NCI-H146 treated with DMSO at 0.1 percent for 48 hours (cell line): Measurements from ENCODE around the gene AK9.
"Not testable (repeated sequence)": the region's sequence is repeated elsewhere in the genome, so short reads cannot be mapped to it uniquely, and the experiment has no call there.

Experiments
- DNase-seq: peaks from one replicate; lab custom pipeline; 2025; ENCODE audit not compliant: unreplicated experiment; lab: John Stamatoyannopoulos, UW

AK9 gene

DNA sequence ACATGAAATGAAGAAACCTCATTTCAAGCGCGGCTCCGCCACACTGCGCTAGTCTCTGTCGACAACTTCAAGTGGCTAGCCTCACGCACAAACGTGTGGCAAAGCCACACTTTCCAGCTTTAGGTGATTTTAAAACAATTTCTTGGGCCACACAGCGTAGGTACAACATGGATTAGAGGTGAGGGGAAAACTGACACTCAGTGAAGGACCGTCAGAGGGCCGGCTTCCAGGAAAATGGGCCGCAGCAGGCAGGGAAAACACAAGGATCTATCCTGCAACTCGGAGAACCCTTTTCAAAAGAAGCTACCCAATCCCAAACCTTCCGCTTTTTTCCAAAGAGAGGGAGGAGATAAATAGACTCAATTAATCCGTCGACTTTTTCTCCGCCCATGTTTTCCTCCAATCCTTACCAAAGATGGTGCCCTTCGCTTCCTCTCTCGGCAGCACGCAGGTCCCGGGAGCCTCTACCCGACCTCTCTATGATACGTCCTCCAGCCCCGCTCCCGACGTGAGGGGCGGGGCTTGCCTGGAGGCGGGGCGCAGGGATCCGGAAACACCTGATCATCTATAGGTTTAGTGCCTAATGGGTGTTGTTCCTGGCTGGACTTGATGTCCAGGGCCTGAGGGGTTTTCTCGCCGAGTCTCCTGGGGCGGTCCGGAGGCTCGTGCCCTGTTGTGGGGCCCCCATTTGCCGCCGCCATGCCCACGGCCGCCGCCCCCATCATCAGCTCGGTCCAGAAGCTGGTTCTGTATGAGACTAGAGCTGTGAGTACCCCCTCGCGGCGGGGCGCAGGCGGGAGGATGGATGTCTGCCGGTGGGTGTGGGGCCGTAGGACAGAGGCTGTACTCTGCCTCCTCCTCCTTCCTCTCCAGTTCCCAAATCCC, at the start of gene AK9, which contains the start of gene FIG4:
Gene AK9 (minus strand): TSS at position 466 of the 885 bp plus-strand sequence. CDS start 15,457 bp downstream, outside the sequence.
Gene FIG4 (plus strand): TSS at position 560 of the 885 bp plus-strand sequence. CDS start 140 bp downstream, at position 700.
- peak; percentile 95 for DNase-seq

DNA sequence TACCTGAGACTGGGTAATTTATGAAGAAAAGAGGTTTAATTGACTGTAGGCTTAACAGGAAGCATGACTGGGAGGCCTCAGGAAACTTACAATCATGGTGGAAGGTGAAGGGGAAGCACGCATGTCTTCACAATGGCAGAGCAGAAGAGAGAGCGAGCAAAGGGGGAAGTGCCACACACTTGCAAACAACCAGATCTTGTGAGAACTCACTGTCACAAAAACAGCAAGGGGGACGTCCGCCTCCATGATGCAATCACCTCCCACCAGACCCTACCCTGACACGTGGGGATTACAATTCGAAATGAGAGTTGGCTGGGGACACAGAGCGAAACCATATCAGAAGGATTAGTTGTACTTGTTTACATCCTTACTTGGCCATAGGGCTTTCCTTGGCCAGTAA, 49.8 kb upstream of the AK9 start:
- no peak for DNase-seq

DNA sequence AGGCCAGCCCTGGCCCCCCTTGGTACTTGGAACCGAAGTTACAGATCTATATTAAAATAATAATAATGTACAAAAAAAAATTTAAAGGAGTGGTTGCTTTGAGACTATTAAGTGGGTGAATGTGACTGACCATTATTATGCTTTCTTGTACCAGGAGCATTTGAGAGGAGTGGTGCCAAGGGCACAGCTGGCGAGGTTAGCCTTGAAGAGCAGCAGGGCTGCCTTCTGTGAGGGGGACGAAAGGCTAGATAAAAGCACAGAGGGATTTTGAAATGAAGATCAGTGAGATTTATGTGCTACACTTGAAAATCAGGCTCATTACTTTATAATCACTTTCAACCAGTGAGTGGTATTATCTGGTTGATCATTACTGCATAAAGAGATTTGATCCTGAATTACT, 48.7 kb upstream of the AK9 start:
- no peak for DNase-seq

DNA sequence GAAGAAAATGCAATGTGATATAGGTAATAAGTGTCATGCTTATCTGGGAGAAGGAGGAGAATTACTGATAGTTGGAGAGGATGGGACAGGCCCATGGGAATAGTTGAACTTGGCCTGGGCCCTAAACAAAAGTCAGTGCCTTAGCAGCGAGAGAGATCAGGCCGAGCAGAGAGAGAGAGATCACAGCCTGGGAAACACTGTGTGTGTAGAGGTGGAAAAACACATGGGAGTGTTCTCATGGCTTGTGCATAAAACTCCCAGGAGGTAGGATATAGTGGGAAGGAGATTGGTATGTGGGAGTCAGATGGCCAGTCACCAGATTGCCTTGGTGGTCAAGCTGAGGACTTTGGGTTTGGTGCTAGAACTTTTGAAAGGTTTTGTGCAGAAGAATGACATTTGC, 47.7 kb upstream of the AK9 start:
- no peak for DNase-seq

DNA sequence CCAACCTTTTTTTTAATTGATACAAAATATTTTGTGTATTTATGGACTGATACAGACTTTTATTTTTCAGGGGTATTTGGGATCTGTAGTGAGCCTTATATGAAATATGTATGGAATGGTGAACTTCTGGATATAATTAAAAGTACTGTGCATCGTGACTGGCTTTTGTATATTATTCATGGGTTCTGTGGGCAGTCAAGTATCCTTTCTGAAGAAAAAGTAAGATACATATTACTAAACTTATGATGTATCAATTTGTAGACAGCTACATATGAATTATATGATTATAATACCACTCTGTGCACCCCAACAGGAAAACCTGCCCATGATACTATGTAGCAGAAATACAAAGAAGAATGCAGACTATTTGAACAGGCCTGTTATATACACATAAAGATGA, 47.3 kb upstream of the AK9 start:
- no peak for DNase-seq

DNA sequence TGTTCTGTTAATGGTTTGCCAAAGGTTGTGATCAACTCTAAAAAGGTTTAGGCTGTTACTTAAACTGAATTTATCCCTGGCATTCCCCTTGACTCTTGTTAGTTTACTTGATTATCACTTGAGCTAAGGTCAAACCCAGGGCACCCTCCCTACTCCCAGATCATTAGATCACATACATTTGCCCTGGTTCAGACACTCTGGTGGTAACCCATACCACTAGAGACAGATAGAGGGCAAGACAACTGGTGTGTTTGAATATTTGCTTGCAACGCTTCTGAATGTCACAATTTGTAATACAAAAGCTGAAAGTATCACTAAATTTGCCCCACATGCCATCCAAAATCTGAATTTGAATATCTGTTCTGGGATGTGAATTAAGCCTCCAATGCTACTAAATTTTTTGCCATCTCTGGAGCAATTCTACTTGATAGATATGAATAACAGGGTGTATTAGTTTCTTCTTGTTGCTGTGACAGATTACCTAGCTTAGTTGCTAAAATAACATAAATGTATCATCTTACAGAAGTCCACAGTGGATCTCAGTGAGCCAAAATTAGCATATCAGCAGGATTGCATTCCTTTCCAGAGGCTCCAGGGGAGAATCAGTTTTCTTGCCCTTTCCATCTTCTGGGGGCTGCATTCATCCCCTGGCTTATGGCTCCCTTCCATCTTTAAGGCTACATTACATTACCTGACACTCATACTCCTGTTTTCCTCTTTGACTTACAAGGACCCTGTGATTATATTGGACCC, 45.4 kb upstream of the AK9 start:
- no peak for DNase-seq

DNA sequence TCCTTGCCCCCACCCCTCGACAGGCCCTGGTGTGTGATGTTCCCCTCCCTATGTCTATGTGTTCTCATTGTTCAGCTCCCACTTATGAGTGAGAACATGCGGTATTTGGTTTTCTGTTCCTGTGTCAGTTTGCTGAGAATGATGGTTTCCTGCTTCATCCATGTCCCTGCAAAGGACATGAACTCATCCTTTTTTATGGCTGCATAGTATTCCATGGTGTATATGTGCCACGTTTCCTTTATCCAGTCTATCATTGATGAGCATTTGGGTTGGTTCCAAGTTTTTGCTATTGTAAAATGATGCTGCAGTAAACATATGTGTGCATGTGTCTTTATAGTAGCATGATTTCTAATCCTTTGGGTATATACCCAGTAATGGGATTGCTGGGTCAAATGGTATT, 34.2 kb upstream of the AK9 start:
- DNase-seq: not testable (repeated sequence)

DNA sequence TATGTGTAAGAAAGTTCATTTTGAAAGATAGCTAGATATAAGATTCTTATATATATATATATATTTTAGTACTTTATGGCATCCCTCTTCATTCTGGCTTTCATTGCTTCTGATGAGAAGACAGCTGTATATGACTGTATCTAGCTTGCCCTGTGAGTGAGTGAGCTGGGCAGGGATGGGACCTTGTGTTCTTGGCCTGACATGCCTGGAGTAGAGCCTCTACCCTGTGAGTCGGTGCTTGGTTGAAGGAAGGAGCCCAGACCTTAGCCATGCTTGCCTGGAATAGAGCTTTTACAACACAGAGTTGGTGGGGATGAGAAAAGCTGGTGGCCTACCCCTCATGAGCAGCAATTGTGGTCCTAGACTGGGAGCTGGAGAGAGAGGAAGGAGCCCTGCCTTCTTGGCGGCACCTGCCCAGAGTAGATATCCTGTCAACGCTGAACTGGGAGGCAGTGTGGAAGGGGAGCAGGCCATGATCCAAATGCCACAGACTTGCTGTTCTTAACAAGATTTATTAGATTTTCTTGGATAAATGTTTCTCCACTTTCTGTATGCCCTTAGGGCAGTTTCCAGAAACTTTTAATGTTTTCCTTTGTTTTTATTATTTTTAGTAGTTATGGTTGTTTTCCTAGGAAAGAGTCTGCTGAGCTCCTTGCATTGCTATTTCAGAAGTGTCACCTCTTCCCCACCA, 31.7 kb upstream of the AK9 start:
- no peak for DNase-seq

- DNase-seq: no peak
Observed at GRCh38 chr6:109722011-109722410, 31.0 kb upstream of the AK9 start.

DNA sequence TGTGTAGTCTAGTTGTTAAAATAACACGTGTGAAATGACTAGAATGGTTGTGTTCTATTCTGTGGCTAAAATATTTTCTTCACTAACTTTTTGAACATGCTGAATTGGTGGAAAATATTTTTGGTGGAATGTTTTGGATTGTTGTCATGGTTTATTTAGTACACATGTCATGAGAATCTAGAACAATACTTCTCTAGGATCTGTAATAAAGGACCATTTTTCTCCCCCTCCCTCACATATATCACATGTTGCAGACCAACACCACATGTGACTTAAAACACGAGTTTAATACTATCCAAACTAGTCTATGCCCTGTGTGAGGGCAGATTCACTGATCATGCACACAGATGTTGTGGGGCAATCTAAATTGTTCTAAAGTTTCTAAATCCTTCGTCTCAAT, 29.3 kb upstream of the AK9 start:
- DNase-seq: no peak

DNA sequence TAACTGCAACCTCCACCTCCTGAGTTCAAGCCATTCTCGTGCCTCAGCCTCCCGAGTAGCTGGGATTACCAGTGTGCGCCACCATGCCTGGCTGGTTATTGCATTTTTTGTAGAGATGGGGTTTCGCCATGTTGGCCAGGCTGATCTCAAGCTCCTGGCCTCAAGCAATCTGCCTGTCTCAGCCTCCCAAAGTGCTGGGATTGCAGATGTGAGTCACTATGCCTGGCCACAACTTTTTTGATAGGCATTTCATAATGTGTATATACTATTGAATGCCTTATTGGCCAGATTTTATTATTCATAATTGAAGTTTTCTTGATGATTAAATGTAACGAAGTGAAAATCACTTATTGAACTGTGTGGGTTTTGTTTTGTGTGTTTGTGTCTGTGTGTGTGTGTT, 28.0 kb upstream of the AK9 start:
- no peak for DNase-seq

GRCh38 chr6:109717971-109718370, 27.0 kb upstream of the AK9 start:
- DNase-seq: no peak

- DNase-seq: no peak
Observed at GRCh38 chr6:109715616-109716015, 24.6 kb upstream of the AK9 start.

DNA sequence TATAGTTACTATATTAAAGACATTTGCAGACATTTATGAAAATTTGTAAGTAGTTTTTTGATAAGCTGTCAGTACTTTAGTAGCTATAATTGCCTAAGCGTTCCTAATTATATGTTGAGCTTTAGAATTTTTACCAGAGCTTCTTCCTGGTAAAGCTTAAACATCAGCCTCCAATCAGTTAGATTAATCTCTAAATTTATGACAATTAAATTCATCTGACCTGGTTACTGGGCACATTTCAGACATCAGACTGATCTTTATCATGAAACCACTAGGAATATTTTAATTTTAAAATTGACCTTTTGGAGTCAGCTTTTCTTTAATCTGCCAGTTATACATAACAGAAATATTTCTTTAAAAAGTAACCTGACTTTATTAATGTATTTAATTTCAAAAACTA, 23.6 kb upstream of the AK9 start:
- DNase-seq: no peak

DNA sequence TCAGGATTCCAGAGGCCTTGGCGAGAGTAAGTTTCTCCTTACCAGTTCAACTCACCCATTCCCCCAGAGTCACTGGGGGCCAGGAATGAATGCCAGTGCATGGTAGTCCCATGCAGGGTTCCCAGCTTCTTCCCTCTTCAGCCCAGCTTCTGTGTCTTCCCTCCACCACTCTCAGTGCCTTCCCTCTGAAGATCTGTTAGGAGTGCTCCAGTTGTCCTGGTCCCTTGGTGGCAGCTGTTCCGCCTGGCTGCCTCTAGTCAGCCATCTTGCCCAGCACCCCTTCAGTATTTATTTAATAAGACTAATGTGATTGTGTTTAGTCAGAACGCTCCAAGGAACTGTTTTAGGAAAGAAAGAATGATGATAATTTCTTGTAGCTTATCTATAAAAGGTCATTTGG, 23.2 kb upstream of the AK9 start:
- no peak for DNase-seq

DNA sequence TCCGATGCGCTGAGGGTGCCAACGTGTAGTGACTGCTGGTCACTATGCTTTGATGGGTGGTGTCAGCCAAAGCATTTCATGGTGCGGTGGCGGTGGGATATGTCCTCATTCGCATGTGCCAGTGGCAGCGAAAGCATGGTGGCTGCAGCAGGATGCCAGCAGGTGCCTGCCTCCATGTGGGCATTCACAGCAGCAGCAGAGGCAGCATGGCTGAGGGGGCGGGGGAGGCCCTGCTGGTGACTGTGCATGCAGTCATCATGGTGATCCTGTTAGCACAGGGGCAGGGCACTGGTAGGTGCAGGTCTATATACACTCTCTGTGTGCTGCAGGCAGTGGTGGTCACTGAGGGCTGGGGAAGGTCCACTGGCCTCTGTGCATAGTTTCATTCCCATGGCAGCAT, 22.1 kb upstream of the AK9 start:
- no peak for DNase-seq

DNA sequence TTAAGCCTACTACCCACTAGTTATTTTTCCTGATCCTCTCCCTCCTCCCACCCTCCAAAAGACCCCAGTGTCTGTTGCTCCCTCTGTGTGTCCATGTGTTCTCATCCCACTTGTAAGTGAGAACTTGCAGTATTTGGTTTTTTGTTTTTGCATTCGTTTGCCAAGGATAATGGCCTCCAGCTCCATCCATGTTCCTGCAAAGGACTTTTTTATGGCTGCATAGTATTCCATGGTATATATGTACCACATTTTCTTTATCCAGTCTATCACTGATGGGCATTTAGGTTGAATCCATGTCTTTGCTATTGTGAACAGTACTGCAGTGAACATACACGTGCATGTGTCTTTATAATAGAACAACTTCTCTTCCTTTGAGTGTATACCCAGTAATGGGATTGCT, 17.1 kb upstream of the AK9 start:
- DNase-seq: not testable (repeated sequence)

DNA sequence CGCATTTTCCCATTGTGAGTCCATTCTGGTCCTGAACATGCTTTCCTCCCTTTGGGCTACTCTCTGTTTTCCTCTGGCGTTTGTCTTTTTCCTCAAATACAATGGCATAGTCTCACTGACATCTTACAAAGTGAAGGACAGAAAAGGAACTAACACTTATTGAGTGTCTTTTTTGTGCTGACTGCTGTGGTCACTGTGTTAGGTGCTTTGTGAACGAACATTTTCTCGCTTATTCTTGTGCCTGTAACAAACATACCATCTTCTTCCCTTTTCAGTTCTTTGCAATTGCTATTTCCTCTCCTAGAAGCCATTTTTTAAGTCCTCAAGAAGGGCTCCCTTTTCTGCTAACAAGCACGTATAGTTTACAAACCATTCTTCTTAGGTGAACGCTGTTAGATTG, 15.5 kb upstream of the AK9 start:
- no peak for DNase-seq

- peak; percentile 81 for DNase-seq
Observed at GRCh38 chr6:109705258-109705657, 14.3 kb upstream of the AK9 start.

DNA sequence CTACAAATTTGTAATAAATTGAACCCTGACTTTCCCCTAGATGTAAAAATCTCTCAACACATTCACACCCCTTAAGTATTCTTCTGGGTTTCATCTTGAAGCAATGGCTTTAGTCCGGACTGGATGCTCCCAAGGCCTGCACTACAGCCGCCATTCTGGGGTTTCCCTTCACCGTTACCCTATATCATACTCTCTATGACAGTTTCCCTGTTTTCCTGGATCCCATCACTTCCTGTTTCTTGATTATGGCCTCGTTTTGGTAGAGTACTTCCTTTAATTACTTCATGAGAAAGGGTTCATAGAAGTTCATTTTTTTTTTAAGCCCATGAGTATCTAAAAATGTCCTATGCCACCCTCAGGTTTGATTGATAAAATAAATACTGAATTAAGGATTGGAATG, 11.8 kb upstream of the AK9 start:
- DNase-seq: no peak

GRCh38 chr6:109701774-109702173, 10.8 kb upstream of the AK9 start:
- DNase-seq: no peak

- DNase-seq: no peak
Observed at GRCh38 chr6:109701221-109701620, 10.2 kb upstream of the AK9 start.
